VCaP (cell line): Measurements from ENCODE around the gene NDUFA11.

Source experiments
- H3K27ac ChIP-seq: fragments of 450-650 bp; 2 replicates; pipeline ENCODE4 v1.5.1; 2017
- CTCF ChIP-seq: fragments of 450-650 bp; conservative IDR thresholded peaks from 2 replicates; pipeline ENCODE4 v1.5.1; 2017; ENCODE audit warnings: mild to moderate bottlenecking, moderate library complexity

The NDUFA11 gene

GRCh38 chr19:5903624-5904351 is at the start of gene NDUFA11:
Gene NDUFA11, minus strand, starts transcription at chr19:5903790. Its CDS starts 82 bp downstream, at chr19:5903708.
- H3K27ac ChIP-seq, result peak within 1 kb of the TSS; percentile 86
- TF ChIP-seq CTCF, result no peak

GRCh38 chr19:5953030-5953589 is 49.5 kb upstream of the NDUFA11 start:
- H3K27ac ChIP-seq, result no peak overlapping the region
- TF ChIP-seq CTCF, result no peak

GRCh38 chr19:5952193-5953029 is 48.8 kb upstream of the NDUFA11 start:
- no peak overlapping the region for H3K27ac ChIP-seq
- no peak for TF ChIP-seq CTCF

- no peak overlapping the region for H3K27ac ChIP-seq
Observed at GRCh38 chr19:5951338-5951861, 47.8 kb upstream of the NDUFA11 start.

GRCh38 chr19:5950741-5951140 is 47.2 kb upstream of the NDUFA11 start:
- no peak for TF ChIP-seq CTCF
- no peak overlapping the region for H3K27ac ChIP-seq

More at GRCh38 chr19:5951338-5951861, 47.8 kb upstream of the NDUFA11 start:
- TF ChIP-seq CTCF, result no peak

GRCh38 chr19:5949792-5950305 is 46.3 kb upstream of the NDUFA11 start:
- no peak for TF ChIP-seq CTCF
- no peak overlapping the region for H3K27ac ChIP-seq
